AG09309 (cell line): ENCODE results near the gene SOX13.

Experiments
- DNase-seq: peaks from one replicate; pipeline ENCODE4 v3.0.0-alpha.2; 2010; ENCODE audit warnings: low read depth
- H3K4me3 ChIP-seq: 2 replicates; pipeline ENCODE4 v1.5.1; 2011; ENCODE audit warnings: mild to moderate bottlenecking, low read depth, low read length, moderate library complexity; ENCODE audit not compliant: control insufficient read depth
- CTCF ChIP-seq: IDR thresholded peaks from 2 replicates; pipeline ENCODE4 v1.5.1; 2011; ENCODE audit warnings: mild to moderate bottlenecking, low read depth, low read length, inconsistent platforms; ENCODE audit not compliant: insufficient read depth, control insufficient read depth; ENCODE audit errors: missing control alignments

SOX13 gene

GRCh38 chr1:204062106-204062505 is 10.8 kb upstream of the SOX13 start:
- no peak overlapping the region for H3K4me3 ChIP-seq
- no peak for TF ChIP-seq CTCF
- no peak for DNase-seq

GRCh38 chr1:204065174-204065985 is 7.5 kb upstream of the SOX13 start:
- no peak overlapping the region for H3K4me3 ChIP-seq
- TF ChIP-seq CTCF: no peak
- no peak for DNase-seq

DNA sequence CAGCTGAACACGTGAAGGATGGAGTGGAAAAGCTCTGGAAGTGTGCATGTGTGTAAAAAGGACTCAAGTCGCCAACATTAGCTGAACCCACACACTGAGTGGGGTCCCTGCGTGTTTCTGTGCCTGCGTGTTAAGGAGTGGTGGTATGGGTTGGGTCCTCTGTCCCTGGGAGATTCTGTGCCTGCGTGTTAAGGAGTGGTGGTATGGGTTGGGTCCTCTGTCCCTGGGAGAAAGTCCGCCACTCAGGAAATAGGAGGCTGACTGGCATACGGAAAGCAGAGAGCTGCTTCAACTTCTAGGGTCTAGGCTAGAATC is 7.0 kb upstream of the SOX13 start:
- H3K4me3 ChIP-seq: no peak overlapping the region
- TF ChIP-seq CTCF: no peak

DNA sequence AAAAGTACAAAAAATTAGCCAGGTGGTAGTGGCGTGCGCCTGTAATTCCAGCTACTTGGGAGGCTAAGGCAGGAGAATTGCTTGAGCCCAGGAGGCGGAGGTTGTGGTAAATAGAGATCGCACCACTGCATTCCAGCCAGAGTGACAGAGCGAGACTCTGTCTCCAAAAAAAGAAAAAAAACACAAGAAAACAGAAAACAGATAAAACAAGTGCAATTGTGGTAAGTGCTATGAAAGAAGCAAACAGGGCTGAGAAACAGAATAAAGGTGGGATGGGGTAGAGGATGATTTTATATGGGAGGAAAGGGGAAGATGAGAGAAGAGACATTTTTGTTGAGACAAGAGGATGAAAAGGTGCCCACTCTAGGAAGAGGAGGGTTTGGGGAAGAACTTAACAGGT is 5.0 kb upstream of the SOX13 start:
- no peak overlapping the region for H3K4me3 ChIP-seq
- no peak for TF ChIP-seq CTCF
- no peak for DNase-seq

More for the DNA sequence above, 7.0 kb upstream of the SOX13 start:
- no peak for DNase-seq

DNA sequence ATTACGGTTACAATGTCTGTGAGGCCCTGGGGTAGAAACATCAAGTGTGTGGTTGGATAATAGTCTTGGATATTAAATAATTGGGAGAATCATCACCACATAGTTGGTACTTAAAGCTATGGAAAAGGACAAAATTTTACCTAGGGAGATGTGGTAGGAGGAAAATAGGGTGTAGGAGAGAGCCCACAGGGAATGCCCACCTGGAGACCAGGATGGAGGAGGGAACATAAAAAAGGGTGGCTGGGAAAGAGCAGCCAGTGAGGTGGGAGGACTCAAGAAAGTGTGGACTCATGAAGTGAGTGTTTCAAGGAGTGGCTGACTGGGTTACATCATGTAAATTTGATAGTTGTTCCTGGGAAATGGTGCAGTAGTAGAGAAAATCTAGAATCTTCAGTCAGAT is 3.0 kb upstream of the SOX13 start:
- no peak overlapping the region for H3K4me3 ChIP-seq
- TF ChIP-seq CTCF: no peak
- no peak for DNase-seq

DNA sequence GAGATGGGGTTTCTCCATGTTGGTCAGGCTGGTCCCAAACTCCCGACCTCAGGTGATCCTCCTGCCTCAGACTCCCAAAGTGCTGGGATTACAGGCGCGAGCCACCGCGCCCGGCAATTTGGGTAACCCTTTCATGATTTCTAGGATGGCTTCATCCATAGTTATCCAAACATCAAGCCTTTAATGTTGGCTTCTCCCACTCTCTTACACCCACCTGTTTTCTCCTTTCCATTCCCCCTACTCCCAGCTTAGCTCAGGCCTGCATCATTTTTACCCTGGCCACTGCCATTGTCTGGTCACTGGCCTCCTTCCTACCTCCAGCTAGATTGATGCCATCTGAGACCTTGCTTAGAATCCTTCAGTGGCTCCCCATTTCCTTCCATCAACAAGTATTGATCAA is 2.0 kb upstream of the SOX13 start:
- no peak for DNase-seq
- no peak for TF ChIP-seq CTCF
- H3K4me3 ChIP-seq: no peak overlapping the region

- no peak for TF ChIP-seq CTCF
- H3K4me3 ChIP-seq: peak overlapping the region; percentile 90
- DNase-seq: no peak
Measured at GRCh38 chr1:204073837-204074273, 940 bp downstream of the SOX13 start.
